ENCODE data around the gene NAP1L5. TPM values are rescaled to one million over a fixed set of nuclear protein-coding genes. Genes with fewer than 3 reads are reported as not detected.

NAP1L5 gene
- total RNA-seq, 4 donors from 2014 or later, result 0.20 to 2.9 (median 1.9) TPM

- no peak for TF ChIP-seq CTCF (IDR thresholded peaks at IDR 0.05 in 4 of 5, conservative IDR thresholded peaks at IDR 0.05 in 1 of 5)
- no peak for TF ChIP-seq POLR2A (IDR thresholded peaks at IDR 0.05)
- Histone ChIP-seq H3K27ac (no peak overlapping the region), H3K4me1 (peaks cover 0 to 10% of the 10 kb centered on the region in 2 donors), H3K9me3 (no peaks in the 10 kb centered on the region), H3K36me3 (peaks cover 0 to 16% of the 10 kb centered on the region in 2 donors), H3K4me3 (no peak overlapping the region), H3K27me3 (no peaks in the 10 kb centered on the region)
- ATAC-seq (no peak), DNase-seq (no peak)
- in situ Hi-C loops (cut with MboI; ENCODE audit: low sequenced_read_pairs in 4 of 4), result loop anchor here (5.0 to 10.0 kb wide), 3 partner anchors 123 to 128 kb away; no protein-coding TSS in a partner anchor
- intact Hi-C loops (cut with DNase I; ENCODE audit: low total_unique reads), result loop anchor here (1.0 to 2.0 kb wide), 2 partner anchors 67 to 121 kb away; partner anchors contain the start of gene HERC3
These were observed 37.8 kb downstream of the NAP1L5 start for GRCh38 chr4:88659890-88660208.

GRCh38 chr4:88659055-88659889 lies 38.4 kb downstream of the NAP1L5 start:
- H3K9me3 ChIP-seq, result no peaks in the 10 kb centered on the region
- in situ Hi-C loops (cut with MboI; ENCODE audit: low sequenced_read_pairs in 4 of 4) (loop anchor here (5.0 to 10.0 kb wide), 3 partner anchors 122 to 127 kb away; no protein-coding TSS in a partner anchor), intact Hi-C loops (cut with DNase I; ENCODE audit: low total_unique reads) (loop anchor here (1.0 to 2.0 kb wide), 2 partner anchors 66 to 120 kb away; partner anchors contain the start of gene HERC3)
- DNase-seq (peak; percentile 40 to 48), ATAC-seq (peak; percentile 97 to 98)
- H3K36me3 ChIP-seq, result peaks cover 0 to 17% of the 10 kb centered on the region in 2 donors
- H3K4me3 ChIP-seq, result no peak overlapping the region
- TF ChIP-seq POLR2A (IDR thresholded peaks at IDR 0.05), result no peak
- TF ChIP-seq CTCF (IDR thresholded peaks at IDR 0.05 in 4 of 5, conservative IDR thresholded peaks at IDR 0.05 in 1 of 5), result peak; percentile 70 to 83 (median 74)
- peaks cover 0 to 10% of the 10 kb centered on the region in 2 donors for H3K4me1 ChIP-seq
- no peaks in the 10 kb centered on the region for H3K27me3 ChIP-seq
- H3K27ac ChIP-seq, result peak overlapping the region in 3 of 4 donors; percentile 9 to 40 (median 32)

- Histone ChIP-seq H3K27me3 (no peaks in the 10 kb centered on the region), H3K36me3 (peaks cover 0 to 17% of the 10 kb centered on the region in 2 donors), H3K4me1 (peaks cover 3 to 11% of the 10 kb centered on the region in 2 donors), H3K9me3 (no peaks in the 10 kb centered on the region), H3K27ac (no peak overlapping the region), H3K4me3 (no peak overlapping the region)
- ATAC-seq (no peak), DNase-seq (no peak)
- in situ Hi-C loops (cut with MboI; ENCODE audit: low sequenced_read_pairs in 4 of 4) (loop anchor here (5.0 to 10.0 kb wide), 3 partner anchors 118 to 123 kb away; no protein-coding TSS in a partner anchor), intact Hi-C loops (cut with DNase I; ENCODE audit: low total_unique reads) (no loop called here)
- TF ChIP-seq CTCF (IDR thresholded peaks at IDR 0.05 in 4 of 5, conservative IDR thresholded peaks at IDR 0.05 in 1 of 5) (no peak), POLR2A (IDR thresholded peaks at IDR 0.05) (no peak)
These were observed 42.4 kb downstream of the NAP1L5 start for GRCh38 chr4:88655226-88655625.

DNA sequence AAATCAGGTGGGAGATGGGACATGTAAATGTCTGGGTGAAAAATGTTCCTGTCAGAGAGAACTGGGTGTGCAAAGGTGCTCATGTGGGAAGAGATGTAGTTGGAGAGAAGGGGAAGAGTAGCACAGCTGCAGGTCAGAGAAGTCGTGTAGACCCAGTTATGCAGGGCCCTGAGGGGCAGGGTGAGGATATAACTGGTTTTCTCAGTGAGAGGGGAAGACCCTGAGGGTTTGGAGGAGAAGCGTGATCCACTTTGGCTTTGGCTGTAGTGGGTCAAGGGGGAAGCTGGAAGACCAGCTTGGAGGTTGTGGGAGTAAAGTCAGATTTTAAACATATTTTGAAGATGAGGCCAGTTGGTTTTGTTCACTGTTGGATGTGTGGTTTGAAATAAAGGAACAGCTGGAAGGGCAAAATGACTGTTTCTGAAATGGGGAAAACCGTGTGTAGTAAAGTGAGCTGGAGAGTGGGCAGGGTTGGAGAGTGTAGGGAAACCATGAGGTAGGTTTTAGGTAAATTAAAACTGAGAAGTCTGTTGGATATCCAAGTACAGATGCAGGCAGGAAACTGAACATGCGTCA lies 44.2 kb downstream of the NAP1L5 start:
- peaks cover 0 to 17% of the 10 kb centered on the region in 2 donors for H3K36me3 ChIP-seq
- in situ Hi-C loops (cut with MboI; ENCODE audit: low sequenced_read_pairs in 4 of 4), result loop anchor here in 1 of 4 donors (10.0 kb wide), 1 partner anchor 119 kb away; no protein-coding TSS in a partner anchor
- no peak overlapping the region for H3K4me3 ChIP-seq
- H3K9me3 ChIP-seq, result no peaks in the 10 kb centered on the region
- DNase-seq (no peak), ATAC-seq (no peak)
- intact Hi-C loops (cut with DNase I; ENCODE audit: low total_unique reads), result no loop called here
- H3K27ac ChIP-seq, result no peak overlapping the region
- no peaks in the 10 kb centered on the region for H3K27me3 ChIP-seq
- TF ChIP-seq POLR2A (IDR thresholded peaks at IDR 0.05) (no peak), CTCF (IDR thresholded peaks at IDR 0.05 in 4 of 5, conservative IDR thresholded peaks at IDR 0.05 in 1 of 5) (no peak)
- H3K4me1 ChIP-seq, result peaks cover 10% of the 10 kb centered on the region in 2 donors
